Mucosa of rectum (tissue), 2 donors: Measurements from ENCODE around the gene CYBC1.

Experiments
- H3K27ac ChIP-seq, 2 donors: one replicate each; pipeline ENCODE4 v1.7.0; 2013; ENCODE audit warnings: inconsistent platforms in 2 of 2, low read depth in 2 of 2, low read length in 2 of 2
- H3K27me3 ChIP-seq, 2 donors: one replicate each; pipeline ENCODE4 v1.7.0; 2013; ENCODE audit warnings: low read length in 2 of 2; ENCODE audit not compliant: control insufficient read depth in 2 of 2, insufficient read depth in 2 of 2
- H3K36me3 ChIP-seq, 2 donors: one replicate each; pipeline ENCODE4 v1.7.0; 2013; ENCODE audit warnings: low read length in 2 of 2; ENCODE audit not compliant: control insufficient read depth in 2 of 2, insufficient read depth in 2 of 2
- H3K4me1 ChIP-seq, 2 donors: one replicate each; pipeline ENCODE4 v1.7.0; 2013; ENCODE audit warnings: low read length in 2 of 2, mild to moderate bottlenecking in 1 of 2; ENCODE audit not compliant: control insufficient read depth in 2 of 2, insufficient read depth in 2 of 2
- H3K4me3 ChIP-seq, 2 donors: one replicate each; pipeline ENCODE4 v1.7.0; 2013; ENCODE audit warnings: low read length in 2 of 2
- H3K9ac ChIP-seq, 2 donors: one replicate each; pipeline ENCODE4 v1.7.0; 2013; ENCODE audit warnings: low read length in 2 of 2, low read depth in 1 of 2, mild to moderate bottlenecking in 1 of 2
- H3K9me3 ChIP-seq, 2 donors: one replicate each; pipeline ENCODE4 v1.7.0; 2013; ENCODE audit warnings: low read length in 2 of 2; ENCODE audit not compliant: control insufficient read depth in 2 of 2
- donor health status: healthy.
- donor health status: Normal muscosa, but diverticular disease.

CYBC1 gene

DNA sequence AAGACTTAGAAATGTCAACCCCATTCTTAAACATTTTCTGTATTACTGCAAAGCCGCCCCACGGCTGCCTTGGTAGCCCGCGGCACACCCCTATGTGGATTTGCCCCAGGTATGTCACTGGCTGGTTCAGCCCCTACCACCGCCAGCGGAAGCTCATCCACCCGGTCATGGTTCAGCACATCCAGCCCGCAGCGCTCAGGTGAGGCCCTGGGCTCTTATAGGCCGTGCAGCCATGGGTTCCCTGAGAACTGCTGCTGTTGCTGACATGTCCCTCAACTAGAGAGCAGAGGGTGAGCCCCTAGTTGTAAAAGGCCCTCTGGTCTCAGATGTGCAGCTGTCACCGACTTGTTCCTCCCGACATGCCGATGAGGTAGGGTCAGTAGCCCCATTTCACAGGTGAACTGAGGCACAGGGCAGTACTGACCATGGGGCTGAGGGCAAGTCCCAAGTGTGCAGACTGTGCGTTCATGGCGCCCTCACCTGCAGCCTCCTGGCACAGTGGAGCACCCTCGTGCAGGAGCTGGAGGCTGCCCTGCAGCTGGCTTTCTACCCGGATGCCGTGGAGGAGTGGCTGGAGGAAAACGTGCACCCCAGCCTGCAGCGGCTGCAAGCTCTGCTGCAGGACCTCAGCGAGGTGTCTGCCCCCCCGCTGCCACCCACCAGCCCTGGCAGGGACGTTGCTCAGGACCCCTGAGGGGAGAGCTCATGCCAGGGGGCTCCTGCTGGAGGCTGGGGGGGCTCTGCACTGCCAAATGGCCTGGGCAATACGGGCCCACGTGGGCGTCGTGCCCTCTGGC is 8.7 kb downstream of the CYBC1 start:
- Histone ChIP-seq H3K36me3 (peaks cover 12 to 28% of the 10 kb centered on the region in 2 donors), H3K27me3 (no peaks in the 10 kb centered on the region), H3K4me1 (peaks cover 0 to 4% of the 10 kb centered on the region in 2 donors), H3K27ac (no peak overlapping the region), H3K4me3 (no peak overlapping the region), H3K9me3 (no peaks in the 10 kb centered on the region), H3K9ac (no peak overlapping the region)

DNA sequence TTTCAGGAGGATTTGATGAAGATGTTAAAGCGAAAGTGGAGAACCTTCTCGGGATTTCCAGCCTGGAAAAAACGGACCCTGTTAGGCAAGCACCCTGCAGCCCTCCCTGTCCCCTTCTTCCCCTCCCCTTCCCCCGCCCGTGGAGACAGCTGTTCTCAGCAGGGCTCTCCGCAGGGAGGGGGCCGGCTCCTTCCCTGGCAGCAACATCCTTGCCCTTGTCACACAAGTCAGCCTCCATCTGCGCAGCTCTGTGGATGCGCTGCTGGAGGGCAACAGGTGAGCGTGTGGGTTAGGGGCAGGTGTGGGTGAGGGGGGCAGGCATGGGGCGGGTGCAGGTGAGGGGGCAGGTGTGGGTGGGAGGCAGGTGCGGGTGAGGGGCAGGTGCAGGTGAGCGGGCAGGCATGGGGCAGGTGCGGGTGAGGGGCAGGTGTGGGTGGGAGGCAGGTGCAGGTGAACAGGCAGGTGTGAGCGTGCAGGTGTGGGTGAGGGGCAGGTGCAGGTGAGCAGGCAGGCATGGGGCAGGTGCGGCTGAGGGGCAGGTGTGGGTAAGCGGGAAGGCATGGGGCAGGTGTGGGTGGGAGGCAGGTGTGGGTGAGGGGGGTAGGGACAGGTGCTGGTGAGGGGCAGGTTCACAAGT is 9.4 kb downstream of the CYBC1 start:
- Histone ChIP-seq H3K27ac (peak overlapping the region in 1 of 2 donors; percentile 43), H3K9me3 (no peaks in the 10 kb centered on the region), H3K9ac (no peak overlapping the region), H3K4me1 (peaks cover 0 to 4% of the 10 kb centered on the region in 2 donors), H3K27me3 (no peaks in the 10 kb centered on the region), H3K4me3 (no peak overlapping the region), H3K36me3 (peaks cover 16 to 30% of the 10 kb centered on the region in 2 donors)

DNA sequence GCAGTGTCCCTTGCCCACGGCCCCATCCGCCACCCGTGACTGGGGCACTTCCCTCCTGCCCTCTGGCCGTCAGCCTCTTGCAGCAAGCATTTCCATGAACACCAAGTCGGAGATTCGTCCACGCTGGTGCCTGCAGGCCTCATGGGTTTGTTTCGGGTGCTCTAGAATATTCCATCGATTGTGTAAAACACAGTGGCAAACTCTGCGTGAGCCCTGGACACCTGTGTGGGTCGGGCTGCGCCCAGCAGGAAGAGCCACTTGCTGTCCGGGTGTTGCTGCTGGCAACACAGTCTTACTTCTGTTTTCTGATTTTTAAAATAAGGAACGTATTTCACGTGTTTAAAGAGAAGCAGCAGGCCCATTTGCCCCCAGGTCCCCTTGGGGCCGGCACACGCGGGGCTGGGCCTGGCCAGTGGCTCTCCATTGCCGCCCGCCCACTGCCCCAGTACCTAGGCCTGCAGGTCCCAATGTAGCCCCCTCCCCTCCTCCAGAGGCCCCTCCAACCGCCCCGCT is 10.0 kb downstream of the CYBC1 start:
- H3K9ac ChIP-seq, result no peak overlapping the region
- H3K36me3 ChIP-seq, result peaks cover 16 to 27% of the 10 kb centered on the region in 2 donors
- no peaks in the 10 kb centered on the region for H3K27me3 ChIP-seq
- H3K27ac ChIP-seq, result no peak overlapping the region
- H3K4me3 ChIP-seq, result peak overlapping the region in 1 of 2 donors; percentile 13
- H3K4me1 ChIP-seq, result peaks cover 0 to under 1% of the 10 kb centered on the region in 2 donors
- no peaks in the 10 kb centered on the region for H3K9me3 ChIP-seq

DNA sequence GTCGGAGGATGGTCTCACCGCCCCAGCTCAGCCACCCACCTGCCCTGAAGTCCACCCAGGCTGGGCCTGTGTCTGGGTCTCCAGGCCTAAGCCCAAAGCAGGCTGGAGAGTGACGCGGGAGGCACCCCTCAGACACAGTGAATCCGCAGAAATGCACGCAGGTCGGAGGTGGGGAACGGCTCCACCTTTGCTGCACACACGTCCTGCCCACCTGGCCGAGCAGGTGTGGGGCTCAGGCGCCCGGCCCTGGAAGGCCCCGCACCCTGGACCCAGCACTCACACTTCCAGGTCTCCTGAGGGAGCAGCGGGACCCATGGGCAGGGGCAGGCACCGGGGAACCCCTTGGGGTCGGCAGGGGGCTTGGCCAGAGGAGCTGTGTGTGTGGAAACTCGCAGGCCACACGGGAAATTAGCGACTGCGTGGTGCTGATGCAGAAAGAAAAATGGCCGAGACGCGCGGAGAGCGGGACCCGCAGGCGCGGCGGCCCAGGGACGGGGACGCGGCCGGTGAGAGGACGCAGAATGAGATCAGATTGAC is 10.7 kb downstream of the CYBC1 start:
- Histone ChIP-seq H3K27ac (no peak overlapping the region), H3K4me3 (no peak overlapping the region), H3K27me3 (no peaks in the 10 kb centered on the region), H3K9me3 (no peaks in the 10 kb centered on the region), H3K4me1 (no peaks in the 10 kb centered on the region), H3K36me3 (peaks cover 16 to 27% of the 10 kb centered on the region in 2 donors), H3K9ac (no peak overlapping the region)

DNA sequence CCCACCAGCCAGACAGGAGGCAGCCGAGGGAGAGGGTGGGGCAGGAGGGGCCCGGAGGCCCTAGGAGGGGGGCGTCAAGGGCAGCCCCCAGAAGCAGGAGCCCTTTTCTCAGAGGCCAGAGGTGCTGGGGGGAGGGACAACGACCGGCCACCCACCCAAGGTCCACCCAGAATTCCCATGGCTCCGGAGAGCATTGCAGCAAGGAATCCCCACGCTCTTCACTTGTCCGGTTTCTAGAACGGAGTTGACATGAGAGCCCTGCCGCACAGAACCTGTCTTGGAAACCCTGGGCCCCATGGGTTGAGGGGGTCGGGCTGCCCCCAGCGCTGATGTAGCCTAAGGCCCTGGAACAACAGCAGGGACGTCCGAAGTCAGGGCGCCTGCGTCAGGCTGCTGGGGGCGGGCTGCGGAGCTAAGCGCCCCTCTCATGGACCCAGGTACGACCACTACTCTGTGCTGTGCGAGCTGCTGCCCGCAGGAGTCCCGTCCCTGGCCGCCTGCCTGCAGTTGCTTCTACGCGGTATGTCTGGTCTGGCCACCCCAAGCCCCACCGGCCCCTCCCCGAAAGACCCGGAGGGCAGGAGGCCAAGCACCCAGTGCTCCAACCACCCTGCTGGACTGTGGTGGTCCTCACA is 11.2 kb downstream of the CYBC1 start:
- Histone ChIP-seq H3K36me3 (peaks cover 14 to 24% of the 10 kb centered on the region in 2 donors), H3K4me3 (no peak overlapping the region), H3K27me3 (no peaks in the 10 kb centered on the region), H3K27ac (no peak overlapping the region), H3K4me1 (no peaks in the 10 kb centered on the region), H3K9ac (no peak overlapping the region), H3K9me3 (no peaks in the 10 kb centered on the region)

DNA sequence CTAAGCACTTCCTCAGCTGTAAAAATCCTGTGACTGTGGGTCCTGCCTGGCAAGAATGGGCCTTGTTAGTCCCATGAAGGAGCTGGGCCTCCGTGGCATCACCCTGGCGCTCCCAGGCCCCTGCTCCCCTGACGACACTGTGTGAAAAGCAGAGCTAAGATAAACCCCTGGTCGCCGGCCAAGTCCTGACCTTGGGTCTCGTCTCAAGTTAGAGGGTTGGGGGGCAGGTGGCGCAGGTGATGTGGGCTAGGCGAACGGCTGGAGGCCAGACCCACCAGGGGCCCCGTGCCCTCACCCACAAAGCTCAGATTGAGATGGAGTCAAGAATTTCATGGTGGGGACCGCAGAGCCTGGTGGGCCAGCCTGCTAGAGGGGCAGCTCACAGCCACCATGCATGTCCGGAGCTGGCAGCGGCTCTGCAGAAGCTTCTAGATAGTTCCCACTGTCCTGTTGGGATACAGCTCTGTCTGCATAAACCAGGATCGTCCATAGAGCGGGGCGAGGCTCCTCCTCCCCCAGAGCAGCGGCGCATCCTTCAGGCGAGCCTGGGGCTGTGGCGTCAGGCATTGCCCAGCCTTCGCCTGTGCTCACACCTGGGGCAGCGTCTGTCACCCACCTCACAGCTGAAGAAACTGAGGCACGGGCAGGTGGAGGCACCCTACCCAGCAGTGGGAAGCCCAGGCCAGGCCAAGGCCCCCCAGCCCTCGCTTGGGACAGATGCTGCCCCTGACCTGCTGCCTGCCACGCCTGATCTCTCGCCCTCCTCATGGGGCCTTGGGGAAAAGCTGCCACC is 12.0 kb downstream of the CYBC1 start:
- H3K27me3 ChIP-seq, result no peaks in the 10 kb centered on the region
- no peaks in the 10 kb centered on the region for H3K9me3 ChIP-seq
- no peak overlapping the region for H3K4me3 ChIP-seq
- H3K27ac ChIP-seq, result no peak overlapping the region
- H3K36me3 ChIP-seq, result peaks cover 13 to 21% of the 10 kb centered on the region in 2 donors
- H3K9ac ChIP-seq, result no peak overlapping the region
- H3K4me1 ChIP-seq, result no peaks in the 10 kb centered on the region

DNA sequence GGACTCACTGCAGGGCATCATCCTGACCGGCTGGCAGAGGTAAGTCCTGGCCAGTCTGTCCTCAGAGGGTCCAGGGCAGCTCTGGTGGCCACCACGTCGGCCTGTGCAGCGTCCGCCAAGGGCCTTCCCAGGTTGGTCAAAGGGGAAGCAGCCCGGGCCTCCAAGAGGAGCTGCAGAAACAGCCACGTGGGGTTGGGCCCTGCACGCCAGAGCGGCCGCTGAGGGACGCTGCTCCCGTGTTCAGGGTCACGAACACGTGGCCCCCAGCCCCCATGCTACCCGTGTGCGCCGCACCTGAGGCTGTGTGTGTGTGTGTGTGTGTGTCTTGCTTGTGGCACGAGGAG is 13.3 kb downstream of the CYBC1 start:
- Histone ChIP-seq H3K27me3 (no peaks in the 10 kb centered on the region), H3K4me1 (no peaks in the 10 kb centered on the region), H3K27ac (no peak overlapping the region), H3K9me3 (no peaks in the 10 kb centered on the region), H3K9ac (no peak overlapping the region), H3K36me3 (peaks cover 4 to 10% of the 10 kb centered on the region in 2 donors), H3K4me3 (no peak overlapping the region)

DNA sequence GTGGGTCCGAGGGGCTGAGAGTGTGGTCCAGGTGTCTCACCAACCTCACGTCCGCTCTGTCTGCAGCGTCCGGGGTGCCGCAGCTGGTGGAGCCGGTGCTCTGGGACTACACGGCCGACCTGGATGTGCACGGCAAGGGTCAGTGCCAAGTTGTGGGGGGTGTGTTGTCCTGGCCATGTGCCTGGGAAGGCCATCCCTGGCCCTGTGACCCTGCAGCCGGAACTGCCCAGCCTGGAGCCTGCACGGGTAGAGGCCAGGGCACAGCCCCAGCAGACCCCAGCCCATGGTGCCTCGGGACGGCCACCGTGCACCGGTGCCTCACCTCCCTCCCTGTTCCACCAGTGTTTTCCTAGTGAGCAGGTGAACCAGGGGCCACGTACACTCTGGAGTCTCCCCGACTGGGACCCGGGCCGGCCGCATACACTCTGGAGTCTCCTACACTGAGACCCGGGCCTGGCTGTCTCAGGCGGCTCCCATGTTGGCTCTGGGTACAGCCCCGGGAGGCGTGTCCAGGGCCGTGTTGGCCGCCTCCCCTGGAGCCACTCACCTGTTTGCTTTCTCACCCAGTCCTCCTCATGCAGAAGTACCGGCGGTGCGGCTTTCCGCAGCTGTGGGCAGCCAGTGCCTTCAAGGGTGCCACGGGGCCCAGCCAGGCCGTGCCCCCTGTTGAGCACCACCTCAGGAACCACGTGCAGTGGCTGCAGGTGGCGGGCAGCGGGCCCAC is 13.8 kb downstream of the CYBC1 start:
- Histone ChIP-seq H3K9ac (no peak overlapping the region), H3K9me3 (no peaks in the 10 kb centered on the region), H3K27me3 (no peaks in the 10 kb centered on the region), H3K4me3 (no peak overlapping the region), H3K27ac (no peak overlapping the region), H3K36me3 (peaks cover 4 to 10% of the 10 kb centered on the region in 2 donors), H3K4me1 (no peaks in the 10 kb centered on the region)
